A549 (cell line): ENCODE results near the gene PPIP5K1. TPM values are rescaled to one million over a fixed set of nuclear protein-coding genes. Genes with fewer than 3 reads are reported as not detected.

Experiments
- ATAC-seq, 2 experiments: fragments of 200-7000 bp in 1 of 2; fragments of >200 bp in 1 of 2; cut with Nextera tagmentation in 1 of 2; cut with Tn5 transposase in 1 of 2; 3 replicates each; pipeline versions ENCODE4 v1.8.0 to v1.9.1; 2018 to 2020; ENCODE audit warnings: mild to moderate bottlenecking in 1 of 2, moderate library complexity in 1 of 2
- CTCF ChIA-PET: fragments of 300-600 bp; sonication (Branson Sonifier 250); formaldehyde crosslinking; extraction: SDS; loops from one replicate; lab custom pipeline; 2021; ENCODE audit warnings: antibody characterized with exemption, inconsistent platforms; lab: Yijun Ruan, JAX
- POLR2A ChIA-PET: fragments of 350-600 bp; formaldehyde crosslinking; extraction: SDS; loops from one replicate; lab custom pipeline; 2021; ENCODE audit warnings: antibody characterized with exemption, inconsistent platforms; lab: Yijun Ruan, JAX
- DNase-seq, 2 experiments: peaks; one replicate each; pipeline versions ENCODE4 v3.0.0 to v3.0.0-alpha.2; 2011 to 2016; ENCODE audit warnings: low read depth in 1 of 2, low spot score in 1 of 2
- FAIRE-seq: peaks from 2 replicates; lab custom pipeline; 2011; peaks lifted over from hg19 to GRCh38; lab: Jason Lieb, UNC
- H3K27ac ChIP-seq, 2 experiments: fragments of >200 bp; sonication (Bioruptor Twin); formaldehyde crosslinking; 3 replicates each; pipeline ENCODE4 v1.5.1; 2016 to 2017
- H3K4me1 ChIP-seq: fragments of >200 bp; sonication (Bioruptor Twin); formaldehyde crosslinking; 3 replicates; pipeline ENCODE4 v1.6.1; 2016
- H3K4me2 ChIP-seq: fragments of >200 bp; sonication (Bioruptor Twin); formaldehyde crosslinking; 3 replicates; pipeline ENCODE4 v1.6.1; 2016
- H3K4me3 ChIP-seq: fragments of >200 bp; sonication (Bioruptor Twin); formaldehyde crosslinking; 3 replicates; pipeline ENCODE4 v1.5.1; 2016
- H3K9me3 ChIP-seq: fragments of >200 bp; sonication (Bioruptor Twin); formaldehyde crosslinking; 3 replicates; pipeline ENCODE4 v1.6.1; 2016
- EHMT2 ChIP-seq: fragments of 200-600 bp; sonication (generic); IDR thresholded peaks from 2 replicates; pipeline ENCODE4 v1.6.1; 2016; ENCODE audit warnings: antibody characterized with exemption, low read depth, mild to moderate bottlenecking, moderate library complexity
- EP300 ChIP-seq, 2 experiments: fragments of >200 bp; sonication (Bioruptor Twin); formaldehyde crosslinking; IDR thresholded peaks; 2 replicates in 1 of 2; 3 replicates in 1 of 2; pipeline ENCODE4 v1.6.1; 2016 to 2017
- PHF8 ChIP-seq: fragments of 200-600 bp; sonication (generic); IDR thresholded peaks from 2 replicates; pipeline ENCODE4 v1.6.1; 2016; ENCODE audit warnings: low read depth, mild to moderate bottlenecking, antibody characterized with exemption, moderate library complexity, borderline replicate concordance
- POLR2A ChIP-seq: IDR thresholded peaks from 2 replicates; pipeline ENCODE4 v1.6.1; 2012; ENCODE audit warnings: mild to moderate bottlenecking, low read length
- RAD21 ChIP-seq, 2 experiments: fragments of >200 bp in 1 of 2; sonication (Bioruptor Twin) in 1 of 2; formaldehyde crosslinking in 1 of 2; IDR thresholded peaks in 1 of 2; conservative IDR thresholded peaks in 1 of 2; 2 replicates in 1 of 2; 3 replicates in 1 of 2; pipeline ENCODE4 v1.6.1; 2012 to 2018; ENCODE audit warnings: inconsistent platforms in 1 of 2
- RFX5 ChIP-seq: fragments of 450-650 bp; IDR thresholded peaks from 2 replicates; pipeline ENCODE4 v1.7.1; 2014; ENCODE audit warnings: antibody characterized with exemption, mild to moderate bottlenecking, moderate library complexity
- SREBF2 ChIP-seq: fragments of 450-650 bp; IDR thresholded peaks from 2 replicates; pipeline ENCODE4 v1.6.1; 2014; ENCODE audit warnings: mild to moderate bottlenecking, moderate library complexity
- WGBS: methylation state at CpG from one replicate; pipeline ENCODE4 v1.1.6; 2017; ENCODE audit errors: missing lambda C conversion rate; 5-methylcytosine and 5-hydroxymethylcytosine counted together
- polyA plus RNA-seq, 4 experiments: library from polyadenylated mRNA; depleted of rRNA in 3 of 4; stranded (reverse); fragments of >200 nt; fragmentation: RNase III in 1 of 4; extraction: RNeasy Plus Mini Kit Qiagen cat#74134 plus additional on column Dnase treatment in 1 of 4; gene quantifications; 2 replicates in 3 of 4; 3 replicates in 1 of 4; pipeline ENCODE4 v1.2.3, GENCODE V29; 2011 to 2017
- TF ChIP-seq, protein P1 (sequence below): fragments of >200 bp; sonication (Bioruptor Twin); formaldehyde crosslinking; IDR thresholded peaks from 3 replicates; pipeline ENCODE4 v1.5.1; 2016
- TF ChIP-seq, protein P2 (sequence below): fragments of 200-600 bp; sonication (generic); IDR thresholded peaks from 2 replicates; pipeline ENCODE4 v1.6.1; 2016; ENCODE audit warnings: antibody characterized with exemption, mild to moderate bottlenecking, moderate library complexity
- TF ChIP-seq, protein P3 (sequence below): IDR thresholded peaks from 2 replicates; pipeline ENCODE4 v1.6.1; 2012
- TF ChIP-seq, protein P4 (sequence below): IDR thresholded peaks from 2 replicates; pipeline ENCODE4 v1.6.1; 2012

The PPIP5K1 gene
- polyA plus RNA-seq, 2 of the 4 experiments (the other 2 are of a cell fraction), result 9.3 to 19.2 TPM

DNA sequence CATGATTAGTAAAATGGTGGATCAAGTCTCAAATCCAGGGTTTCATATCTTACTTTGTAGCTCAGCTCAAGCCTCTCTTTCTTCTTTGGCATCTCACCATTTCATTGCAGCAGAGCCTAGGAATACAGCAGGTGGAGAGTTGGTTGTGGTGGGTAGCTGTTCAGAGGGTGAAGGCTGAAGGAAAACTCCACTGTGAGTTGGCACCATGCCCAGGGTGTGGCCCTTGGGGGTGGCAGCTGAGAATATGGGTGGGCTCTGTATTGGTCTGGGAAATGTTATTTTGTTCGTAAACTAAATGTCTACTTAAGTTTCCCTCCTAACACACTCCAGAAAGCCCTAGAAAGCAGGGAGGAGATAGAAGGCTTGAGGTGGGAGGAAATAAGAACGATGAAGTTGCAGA lies 74.3 kb downstream of the PPIP5K1 start:
- POLR2A ChIA-PET, result no interaction called here
- H3K27ac ChIP-seq, result no peak overlapping the region
- H3K4me1 ChIP-seq, result peaks cover 8% of the 10 kb centered on the region; the same call in 2 of the 3 replicates
- no peak overlapping the region for H3K4me3 ChIP-seq
- no peak for FAIRE-seq
- ATAC-seq, result no peak
- no peak for TF ChIP-seq SREBF2
- H3K9me3 ChIP-seq, result no peaks in the 10 kb centered on the region
- H3K4me2 ChIP-seq, result no peak overlapping the region
- CTCF ChIA-PET, result interaction anchor here (0.9 to 6.3 kb wide), 6 partner anchors 8 to 160 kb away, joined by 3 to 30 read pairs (median 4); partner anchors contain the start of gene TP53BP1
- WGBS, result 49% methylated on average over 2 of the region's 2 CpGs
- no peak for DNase-seq

DNA sequence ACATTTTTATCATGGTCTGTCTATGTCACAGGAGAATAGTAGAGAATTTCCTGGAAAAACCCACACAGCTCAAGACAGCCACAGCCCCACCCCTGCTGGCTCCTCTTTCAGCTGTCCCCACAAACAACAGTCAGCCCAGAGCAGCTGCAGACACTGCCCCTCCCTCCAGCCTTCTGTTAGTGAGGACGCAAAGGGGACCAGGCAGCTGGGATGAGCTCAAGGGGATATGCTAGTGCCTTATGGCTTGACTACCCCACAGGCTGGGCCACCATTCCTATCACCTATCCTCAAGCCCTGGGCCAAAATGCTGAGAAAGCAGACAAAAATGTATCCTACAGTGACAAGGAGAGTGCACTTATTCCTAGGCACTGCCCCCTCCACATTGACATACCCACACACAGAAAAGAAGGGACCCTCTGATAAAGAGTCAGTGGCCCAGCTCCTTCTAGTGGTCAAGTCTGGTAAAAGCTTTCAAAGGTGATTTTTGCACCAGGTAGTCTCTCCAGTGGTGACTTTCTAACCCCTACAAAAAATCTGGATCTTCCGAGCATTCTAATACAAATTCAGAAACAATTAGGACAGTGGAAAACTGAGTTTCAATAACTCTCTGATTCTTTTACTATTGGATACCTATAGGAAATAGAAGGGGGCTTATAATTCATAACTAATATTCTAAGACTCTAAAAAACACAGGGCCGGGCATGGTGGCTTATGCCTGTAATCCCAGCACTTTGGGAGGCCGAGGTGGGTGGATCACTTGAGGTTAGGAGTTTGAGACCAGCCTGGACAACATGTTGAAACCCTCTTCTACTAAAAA lies 75.6 kb downstream of the PPIP5K1 start:
- DNase-seq (no peak), ATAC-seq (no peak), FAIRE-seq (no peak)
- H3K4me3 ChIP-seq, result no peak overlapping the region
- TF ChIP-seq POLR2A, result no peak
- TF ChIP-seq PHF8, result no peak
- peak; percentile 32 to 43; a peak in 2 of 5 replicates for TF ChIP-seq RAD21 (conservative IDR thresholded peaks at IDR 0.05 in 1 of 2, IDR thresholded peaks at IDR 0.05 in 1 of 2)
- TF ChIP-seq, protein P1, sequence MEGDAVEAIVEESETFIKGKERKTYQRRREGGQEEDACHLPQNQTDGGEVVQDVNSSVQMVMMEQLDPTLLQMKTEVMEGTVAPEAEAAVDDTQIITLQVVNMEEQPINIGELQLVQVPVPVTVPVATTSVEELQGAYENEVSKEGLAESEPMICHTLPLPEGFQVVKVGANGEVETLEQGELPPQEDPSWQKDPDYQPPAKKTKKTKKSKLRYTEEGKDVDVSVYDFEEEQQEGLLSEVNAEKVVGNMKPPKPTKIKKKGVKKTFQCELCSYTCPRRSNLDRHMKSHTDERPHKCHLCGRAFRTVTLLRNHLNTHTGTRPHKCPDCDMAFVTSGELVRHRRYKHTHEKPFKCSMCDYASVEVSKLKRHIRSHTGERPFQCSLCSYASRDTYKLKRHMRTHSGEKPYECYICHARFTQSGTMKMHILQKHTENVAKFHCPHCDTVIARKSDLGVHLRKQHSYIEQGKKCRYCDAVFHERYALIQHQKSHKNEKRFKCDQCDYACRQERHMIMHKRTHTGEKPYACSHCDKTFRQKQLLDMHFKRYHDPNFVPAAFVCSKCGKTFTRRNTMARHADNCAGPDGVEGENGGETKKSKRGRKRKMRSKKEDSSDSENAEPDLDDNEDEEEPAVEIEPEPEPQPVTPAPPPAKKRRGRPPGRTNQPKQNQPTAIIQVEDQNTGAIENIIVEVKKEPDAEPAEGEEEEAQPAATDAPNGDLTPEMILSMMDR, result peak; percentile 43
- TF ChIP-seq EP300 (IDR thresholded peaks at IDR 0.05), result no peak
- TF ChIP-seq, protein P2, sequence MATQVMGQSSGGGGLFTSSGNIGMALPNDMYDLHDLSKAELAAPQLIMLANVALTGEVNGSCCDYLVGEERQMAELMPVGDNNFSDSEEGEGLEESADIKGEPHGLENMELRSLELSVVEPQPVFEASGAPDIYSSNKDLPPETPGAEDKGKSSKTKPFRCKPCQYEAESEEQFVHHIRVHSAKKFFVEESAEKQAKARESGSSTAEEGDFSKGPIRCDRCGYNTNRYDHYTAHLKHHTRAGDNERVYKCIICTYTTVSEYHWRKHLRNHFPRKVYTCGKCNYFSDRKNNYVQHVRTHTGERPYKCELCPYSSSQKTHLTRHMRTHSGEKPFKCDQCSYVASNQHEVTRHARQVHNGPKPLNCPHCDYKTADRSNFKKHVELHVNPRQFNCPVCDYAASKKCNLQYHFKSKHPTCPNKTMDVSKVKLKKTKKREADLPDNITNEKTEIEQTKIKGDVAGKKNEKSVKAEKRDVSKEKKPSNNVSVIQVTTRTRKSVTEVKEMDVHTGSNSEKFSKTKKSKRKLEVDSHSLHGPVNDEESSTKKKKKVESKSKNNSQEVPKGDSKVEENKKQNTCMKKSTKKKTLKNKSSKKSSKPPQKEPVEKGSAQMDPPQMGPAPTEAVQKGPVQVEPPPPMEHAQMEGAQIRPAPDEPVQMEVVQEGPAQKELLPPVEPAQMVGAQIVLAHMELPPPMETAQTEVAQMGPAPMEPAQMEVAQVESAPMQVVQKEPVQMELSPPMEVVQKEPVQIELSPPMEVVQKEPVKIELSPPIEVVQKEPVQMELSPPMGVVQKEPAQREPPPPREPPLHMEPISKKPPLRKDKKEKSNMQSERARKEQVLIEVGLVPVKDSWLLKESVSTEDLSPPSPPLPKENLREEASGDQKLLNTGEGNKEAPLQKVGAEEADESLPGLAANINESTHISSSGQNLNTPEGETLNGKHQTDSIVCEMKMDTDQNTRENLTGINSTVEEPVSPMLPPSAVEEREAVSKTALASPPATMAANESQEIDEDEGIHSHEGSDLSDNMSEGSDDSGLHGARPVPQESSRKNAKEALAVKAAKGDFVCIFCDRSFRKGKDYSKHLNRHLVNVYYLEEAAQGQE, result no peak
- TF ChIP-seq RFX5, result no peak
- TF ChIP-seq, protein P3, sequence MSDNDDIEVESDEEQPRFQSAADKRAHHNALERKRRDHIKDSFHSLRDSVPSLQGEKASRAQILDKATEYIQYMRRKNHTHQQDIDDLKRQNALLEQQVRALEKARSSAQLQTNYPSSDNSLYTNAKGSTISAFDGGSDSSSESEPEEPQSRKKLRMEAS, result no peak
- no peak for TF ChIP-seq EHMT2
- no peaks in the 10 kb centered on the region for H3K9me3 ChIP-seq
- peaks cover 12% of the 10 kb centered on the region for H3K4me1 ChIP-seq
- 49% methylated on average over 4 of the region's 4 CpGs for WGBS
- H3K27ac ChIP-seq, result no peak overlapping the region
- ChIA-PET CTCF (interaction anchor here (0.6 to 6.3 kb wide), 11 partner anchors 8 to 159 kb away, joined by 3 to 30 read pairs (median 3); partner anchors contain the start of gene TP53BP1), POLR2A (no interaction called here)
- no peak overlapping the region for H3K4me2 ChIP-seq

DNA sequence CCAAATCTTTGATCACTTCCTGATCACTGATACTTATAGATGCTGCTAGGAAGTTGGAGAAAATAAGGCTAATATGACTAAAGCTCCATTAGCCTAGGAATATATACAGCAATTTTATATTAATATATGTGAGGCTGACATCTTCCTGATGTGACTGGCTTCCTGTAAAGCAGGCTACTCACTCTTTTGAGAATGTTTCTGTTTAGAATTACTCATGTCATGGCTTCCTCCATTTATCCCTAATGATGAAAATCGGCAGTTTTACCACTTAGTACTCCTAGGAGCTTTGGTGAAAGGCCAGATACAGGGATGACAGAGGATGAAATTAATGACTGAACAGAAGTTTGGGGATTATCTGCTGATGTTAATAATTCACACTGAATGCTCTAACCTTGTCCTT lies 76.5 kb downstream of the PPIP5K1 start:
- WGBS, result 61% methylated on average over 1 of the region's 1 CpG
- Histone ChIP-seq H3K4me3 (no peak overlapping the region), H3K4me2 (no peak overlapping the region), H3K27ac (no peak overlapping the region), H3K4me1 (peaks cover 18% of the 10 kb centered on the region), H3K9me3 (no peaks in the 10 kb centered on the region)
- FAIRE-seq (no peak), ATAC-seq (no peak), DNase-seq (no peak)
- TF ChIP-seq, protein P4, sequence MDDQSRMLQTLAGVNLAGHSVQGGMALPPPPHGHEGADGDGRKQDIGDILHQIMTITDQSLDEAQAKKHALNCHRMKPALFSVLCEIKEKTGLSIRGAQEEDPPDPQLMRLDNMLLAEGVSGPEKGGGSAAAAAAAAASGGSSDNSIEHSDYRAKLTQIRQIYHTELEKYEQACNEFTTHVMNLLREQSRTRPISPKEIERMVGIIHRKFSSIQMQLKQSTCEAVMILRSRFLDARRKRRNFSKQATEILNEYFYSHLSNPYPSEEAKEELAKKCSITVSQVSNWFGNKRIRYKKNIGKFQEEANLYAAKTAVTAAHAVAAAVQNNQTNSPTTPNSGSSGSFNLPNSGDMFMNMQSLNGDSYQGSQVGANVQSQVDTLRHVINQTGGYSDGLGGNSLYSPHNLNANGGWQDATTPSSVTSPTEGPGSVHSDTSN, result no peak
- ChIA-PET POLR2A (no interaction called here), CTCF (interaction anchor here (1.1 to 6.3 kb wide), 4 partner anchors 19 to 73 kb away, joined by 3 to 30 read pairs (median 12); partner anchors contain the start of gene TP53BP1)
